ENCODE results near the gene NEK4. TPM values are rescaled to one million over a fixed set of nuclear protein-coding genes. Genes with fewer than 3 reads are reported as not detected.

The NEK4 gene
- polyA plus RNA-seq, 10 donors, result 8.6 to 13.6 (median 11.0) TPM

DNA sequence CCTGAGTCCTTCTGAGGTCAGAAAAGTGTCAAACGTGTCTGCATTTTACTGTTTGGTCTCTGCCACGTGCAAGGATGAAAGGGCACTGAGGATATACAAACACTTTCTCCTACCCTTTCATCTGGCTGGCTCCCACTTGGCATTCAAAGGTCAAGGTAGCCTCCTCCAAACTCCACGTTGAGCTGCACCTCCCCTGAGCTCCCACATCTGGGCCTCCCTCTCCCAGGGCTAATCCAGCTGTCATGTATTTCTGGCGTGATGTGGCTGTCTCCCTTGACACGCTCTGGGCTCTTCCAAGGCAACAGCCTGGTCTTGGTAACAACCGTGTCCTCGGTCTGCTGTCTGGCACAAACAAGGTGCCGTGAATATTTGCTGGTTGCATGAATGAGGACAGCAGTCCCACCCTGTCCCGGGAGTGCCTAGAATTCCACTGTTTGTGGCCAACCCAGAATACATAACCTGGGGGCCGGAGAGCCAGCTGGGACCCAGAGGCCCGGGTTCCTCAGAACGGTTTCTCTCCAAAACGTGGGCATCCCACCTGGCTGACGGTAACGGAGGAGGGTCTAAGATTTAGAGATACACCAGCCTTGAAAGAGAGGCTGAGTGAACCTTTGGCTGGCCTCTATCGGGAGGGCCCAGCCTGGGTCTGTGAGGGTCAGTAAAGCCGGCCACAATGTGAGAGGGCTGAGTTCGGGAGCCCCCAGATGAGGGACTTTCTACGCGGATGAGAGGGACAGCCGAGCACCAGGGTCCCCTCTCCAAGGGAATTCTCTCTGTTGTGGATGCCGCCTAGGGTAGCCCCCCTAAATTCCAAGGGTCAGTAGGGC, 65.9 kb downstream of the NEK4 start:
- DNase-seq, result peak in 2 of 3 donors; percentile 49 to 77

DNA sequence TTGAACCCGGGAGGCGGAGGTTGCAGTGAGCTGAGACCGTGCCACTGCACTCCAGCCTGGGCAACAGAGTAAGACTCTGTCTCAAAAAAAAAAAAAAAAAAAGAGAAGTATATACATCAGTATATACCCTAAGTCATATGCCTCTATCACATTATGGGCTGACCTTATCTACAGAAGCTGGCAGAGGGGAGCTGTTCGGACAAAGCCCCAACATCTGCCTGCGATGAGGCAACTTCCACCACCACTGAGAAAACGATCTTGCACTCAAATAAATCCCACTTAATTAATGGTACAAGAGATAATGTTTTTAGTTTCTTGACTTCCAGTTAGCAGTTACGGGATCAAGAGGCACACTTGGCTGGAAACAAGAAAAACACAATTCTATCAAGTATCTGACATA, 67.4 kb downstream of the NEK4 start:
- DNase-seq, result no peak

DNA sequence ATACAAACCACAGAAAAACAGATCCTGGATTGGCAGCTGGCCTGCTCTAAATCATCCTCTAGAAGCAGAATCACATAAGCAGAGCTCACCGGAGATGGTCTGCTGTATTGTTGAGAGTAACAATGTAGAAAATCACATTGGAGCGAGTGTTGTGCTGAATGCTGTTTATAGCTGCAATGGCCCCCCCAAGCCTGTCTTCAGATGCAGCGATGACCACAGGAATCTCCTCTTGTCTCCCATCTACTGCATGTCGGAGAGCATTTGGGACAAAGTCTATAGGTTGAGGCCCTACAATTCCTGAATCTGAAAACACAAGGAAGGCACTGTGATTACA, 73.1 kb downstream of the NEK4 start:
- no peak for DNase-seq

DNA sequence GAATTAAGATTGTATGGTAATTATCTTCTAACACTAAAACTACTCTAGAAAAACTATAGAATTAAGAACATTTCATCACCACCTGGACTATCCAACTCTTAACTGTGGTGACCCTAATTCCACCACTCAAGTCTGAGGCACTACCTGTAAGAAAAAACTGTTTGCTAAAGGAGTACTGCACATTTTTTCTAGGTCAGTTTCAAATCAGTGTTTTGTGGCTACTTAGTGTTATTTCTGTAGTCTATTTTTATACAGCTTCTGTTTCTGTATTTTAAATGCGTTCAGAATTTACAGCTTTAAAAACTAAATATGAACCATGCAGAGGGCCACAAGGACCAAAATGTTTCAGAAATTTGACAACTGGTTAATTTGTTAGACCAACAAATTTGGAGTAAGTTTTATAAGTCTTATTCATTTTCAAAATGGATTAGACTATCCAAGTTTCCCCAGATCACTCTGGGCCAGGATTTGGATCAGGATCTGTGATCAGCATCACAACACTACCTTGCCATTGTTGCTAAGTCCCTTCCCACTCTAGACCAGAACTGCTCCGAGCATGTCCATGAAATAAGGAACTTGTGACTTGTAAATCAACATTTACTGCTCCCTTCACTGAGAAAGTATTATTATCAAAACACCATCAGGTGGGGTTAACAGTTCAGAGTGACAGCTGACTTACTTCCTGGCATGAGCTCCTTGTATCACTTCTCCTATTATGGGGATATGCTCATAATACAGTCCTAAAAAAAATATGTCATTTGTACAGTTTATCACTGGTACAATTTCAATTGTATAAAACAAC, 73.7 kb downstream of the NEK4 start:
- DNase-seq, result no peak

DNA sequence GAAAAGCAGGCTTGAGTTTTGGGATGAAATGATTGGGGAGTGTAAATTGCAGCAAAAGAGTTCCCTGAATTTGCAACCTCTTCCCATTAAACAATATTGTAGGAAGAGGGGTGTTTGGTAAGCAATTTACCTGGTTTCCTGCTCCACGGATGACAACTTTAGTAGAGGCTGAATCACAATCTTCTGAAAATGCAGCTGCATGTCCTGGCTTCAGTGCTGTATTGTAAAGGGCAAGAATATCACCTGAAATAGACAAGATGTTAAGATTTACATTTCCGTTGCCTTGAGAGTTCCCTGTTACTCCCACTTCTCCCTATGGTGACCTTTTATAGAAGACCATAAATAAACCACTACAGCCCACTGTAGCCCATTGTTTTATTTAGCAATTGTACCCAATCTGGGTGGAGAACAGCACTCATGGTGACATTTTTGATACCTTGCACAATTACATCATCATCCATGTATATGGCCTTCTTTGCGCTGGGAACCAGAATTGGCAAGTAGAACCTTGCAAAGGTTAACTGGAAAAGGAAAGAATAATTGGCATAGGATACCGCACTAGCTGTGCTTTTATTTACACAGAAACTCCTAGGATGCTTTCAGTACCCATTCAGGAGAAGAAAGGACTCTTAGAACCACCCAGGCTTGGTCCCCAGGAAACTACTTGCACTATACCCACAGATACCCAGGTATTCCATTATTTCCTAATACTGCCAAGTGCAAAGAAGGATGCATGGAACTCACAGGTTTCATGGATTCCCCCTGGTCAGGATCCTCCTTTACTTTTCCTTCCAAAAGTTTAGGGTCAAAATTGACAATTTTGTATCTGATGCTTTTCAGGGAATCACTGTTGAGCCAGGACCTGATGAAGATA, 74.7 kb downstream of the NEK4 start:
- no peak for DNase-seq

DNA sequence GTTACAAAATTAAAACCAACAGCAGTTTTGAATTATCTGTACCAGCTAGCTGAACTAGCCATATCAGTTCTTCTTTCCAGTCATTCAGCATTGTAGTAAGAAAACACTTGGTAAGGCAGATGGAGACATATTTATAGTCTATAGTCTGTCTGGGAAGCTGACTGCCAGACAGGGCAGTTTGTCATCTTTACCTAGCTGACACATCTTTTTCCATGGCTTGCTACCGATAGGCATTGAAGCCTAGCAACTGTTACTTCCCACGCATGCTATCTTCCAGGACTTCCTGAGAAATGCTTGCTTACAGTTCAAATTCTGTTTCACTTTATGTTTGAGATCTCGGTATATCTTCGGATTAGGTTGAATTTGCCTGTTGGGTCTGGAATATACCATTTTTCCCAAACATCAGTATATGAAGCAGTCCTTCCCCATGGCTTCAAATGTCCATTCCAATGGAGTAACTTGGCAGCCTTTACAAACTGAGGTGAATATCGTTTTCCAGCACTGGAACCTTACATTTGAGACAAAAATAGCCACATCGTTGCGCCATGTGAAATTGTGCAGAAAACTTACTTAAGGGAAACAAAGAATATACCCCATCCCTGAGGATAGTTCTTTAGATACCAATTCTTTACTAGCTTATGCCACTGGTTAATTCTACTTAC, 76.1 kb downstream of the NEK4 start:
- no peak for DNase-seq

DNA sequence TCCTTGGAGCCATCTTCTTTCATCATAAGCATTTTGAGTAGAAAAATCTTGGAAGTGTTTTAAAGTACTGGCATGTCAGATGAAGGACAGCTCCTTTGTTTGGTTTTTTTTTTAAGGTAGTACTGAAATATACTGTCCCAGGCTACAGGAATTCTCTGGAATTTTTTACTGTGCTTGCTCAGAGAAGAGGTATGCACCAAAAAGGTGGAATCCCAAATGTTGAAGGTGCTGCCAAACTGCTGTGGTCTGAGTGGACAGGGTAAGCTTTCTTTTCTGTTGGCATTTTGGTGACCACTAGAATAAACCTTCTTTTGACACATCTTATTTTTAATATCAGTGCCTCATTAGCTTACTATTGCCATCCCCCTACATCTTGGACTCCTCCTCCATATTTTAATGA, 77.7 kb downstream of the NEK4 start:
- DNase-seq, result no peak

DNA sequence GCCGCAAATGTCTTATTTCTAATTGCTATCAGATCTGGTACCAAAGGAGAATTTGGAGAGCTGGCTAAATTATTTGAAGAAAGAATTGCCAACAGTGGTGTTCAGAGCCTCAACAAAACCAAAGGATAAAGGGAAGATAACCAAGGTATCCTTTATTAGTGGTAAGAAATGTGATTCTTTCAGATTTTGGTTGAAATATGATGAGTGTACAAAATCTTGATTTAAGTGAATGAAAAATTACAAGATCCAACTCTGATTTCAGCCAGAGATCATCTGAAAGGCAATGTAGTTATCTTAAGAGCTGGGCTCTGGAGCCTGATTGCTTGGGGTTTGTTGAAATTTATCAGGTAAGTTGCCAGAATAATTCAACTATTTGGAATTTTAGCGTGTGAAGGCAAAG, 80.2 kb downstream of the NEK4 start:
- DNase-seq, result no peak

DNA sequence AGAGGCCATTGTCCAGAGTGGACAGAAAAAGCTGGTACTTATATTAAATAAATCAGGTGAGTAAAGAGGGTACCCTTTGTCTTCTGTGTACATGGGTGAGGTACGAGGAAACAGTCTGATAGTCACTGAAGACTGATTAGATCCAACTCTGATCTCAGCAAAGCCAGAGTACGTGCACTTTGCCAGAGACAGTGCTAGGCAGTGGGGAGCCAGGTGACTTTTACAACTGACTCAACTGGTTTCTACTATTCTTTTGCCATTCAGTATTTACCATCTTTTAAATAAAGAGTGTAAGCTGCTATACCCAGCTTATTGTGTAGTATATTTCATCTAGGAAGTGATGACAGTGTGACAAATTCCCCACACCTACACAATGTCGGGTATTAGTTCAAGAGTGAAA, 81.6 kb downstream of the NEK4 start:
- DNase-seq, result no peak

DNA sequence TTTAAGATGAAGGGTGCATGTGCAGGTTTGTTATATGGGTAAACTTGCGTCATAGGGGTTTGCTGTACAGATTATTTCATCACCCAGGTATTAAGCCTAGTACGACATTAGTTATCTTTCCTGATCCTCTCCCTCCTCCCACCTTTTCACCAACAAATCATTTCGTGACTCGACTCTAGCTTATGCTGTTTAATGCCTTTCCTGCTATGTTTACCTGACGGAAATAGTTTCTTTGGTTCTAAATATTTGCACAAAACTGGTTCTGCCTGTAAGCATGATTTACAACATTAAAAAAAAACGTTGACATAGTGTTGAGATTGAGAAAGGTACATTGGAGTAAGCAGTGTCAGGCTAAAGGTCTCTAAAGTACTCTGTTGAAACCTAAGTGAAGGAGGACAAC, 82.5 kb downstream of the NEK4 start:
- no peak for DNase-seq

DNA sequence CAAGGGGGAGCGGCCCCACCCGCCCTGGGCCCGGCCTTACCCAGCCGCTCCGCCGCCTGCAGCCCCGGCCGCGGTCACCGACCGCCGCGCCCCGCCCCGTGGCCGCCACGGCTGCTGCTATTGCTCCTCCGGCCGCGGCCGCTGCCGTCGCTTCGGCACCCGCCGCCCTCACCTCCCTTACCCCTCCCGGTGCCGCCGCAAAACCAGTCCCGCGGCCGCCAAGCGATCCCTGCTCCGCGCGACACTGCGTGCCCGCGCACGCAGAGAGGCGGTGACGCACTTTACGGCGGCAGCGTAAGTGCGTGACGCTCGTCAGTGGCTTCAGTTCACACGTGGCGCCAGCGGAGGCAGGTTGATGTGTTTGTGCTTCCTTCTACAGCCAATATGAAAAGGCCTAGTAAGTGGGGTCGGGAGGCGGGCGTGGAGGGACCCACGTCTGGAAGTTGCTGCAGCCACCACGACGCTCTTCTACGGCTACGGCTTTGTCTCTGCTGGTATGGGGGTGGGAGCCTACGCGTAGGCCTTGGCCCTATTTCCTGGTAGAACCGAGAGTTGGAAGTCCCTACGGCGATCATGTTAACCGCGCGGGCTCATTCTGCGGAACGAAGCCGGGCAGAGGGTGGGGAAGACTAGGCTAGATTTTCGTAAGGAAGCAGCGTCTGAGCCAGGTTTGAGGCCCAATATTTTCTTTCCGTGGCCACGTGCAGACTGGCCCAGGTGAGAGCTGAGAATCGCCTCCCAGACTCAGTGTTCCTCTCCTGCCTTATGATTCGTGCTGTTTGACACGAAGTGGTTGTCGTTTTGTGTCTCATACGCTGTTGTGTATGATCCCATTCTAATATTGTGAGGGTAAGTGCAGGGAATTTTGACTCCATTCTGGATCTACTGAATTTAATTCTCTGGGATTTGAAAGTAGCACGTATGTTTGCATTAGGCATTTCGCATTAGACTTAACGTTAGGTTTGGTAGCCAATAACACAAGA, 84.7 kb downstream of the NEK4 start, which contains the start of the genes GNL3 and PBRM1:
Gene GNL3, plus strand, starts transcription at position 324 of the 983 bp plus-strand sequence. Its CDS starts 61 bp downstream, at position 385.
Gene PBRM1, minus strand, starts transcription at position 205 of the 983 bp plus-strand sequence.
- peak; percentile 97 to 99 (median 98) for DNase-seq

DNA sequence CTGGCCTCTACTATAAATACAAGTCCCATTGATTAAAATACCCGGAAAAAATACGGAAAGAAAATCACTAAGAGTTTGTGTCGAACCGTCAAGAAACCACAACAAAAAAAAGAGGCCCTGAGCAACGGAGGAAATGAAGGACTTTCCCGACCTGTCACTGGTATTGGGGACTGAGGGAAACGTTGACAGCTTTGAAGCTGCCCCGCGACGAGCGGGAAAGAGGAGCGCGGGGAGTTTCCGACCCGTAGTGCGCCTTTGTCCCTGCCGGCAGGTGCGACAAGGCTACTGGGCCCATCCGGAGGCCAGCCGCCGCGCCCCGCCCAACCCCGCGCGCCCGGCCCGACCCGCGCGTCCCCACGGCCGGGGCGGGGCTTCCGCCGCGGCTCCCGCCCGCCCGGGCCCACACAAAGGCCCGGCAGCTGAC, 85.4 kb downstream of the NEK4 start:
- DNase-seq, result peak; percentile 73 to 89 (median 76)

DNA sequence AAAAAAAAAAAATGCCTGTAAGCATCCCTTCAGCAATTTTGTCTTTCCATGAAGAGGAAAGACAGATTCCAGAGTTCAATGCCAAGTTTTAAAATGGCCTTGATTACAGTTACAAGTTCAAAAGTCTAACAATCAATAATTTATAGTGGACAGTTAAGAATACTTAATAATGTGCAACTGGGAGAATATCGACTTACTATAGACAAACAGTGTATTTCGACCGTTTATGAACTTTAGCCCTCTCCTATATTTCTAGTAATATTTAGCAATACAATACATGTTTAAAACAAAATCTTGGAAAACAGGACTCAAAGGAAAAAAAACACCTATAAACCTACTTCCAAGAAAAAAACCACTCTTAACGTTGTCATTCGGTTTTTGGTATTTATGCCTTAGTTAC, 86.6 kb downstream of the NEK4 start:
- DNase-seq, result no peak

DNA sequence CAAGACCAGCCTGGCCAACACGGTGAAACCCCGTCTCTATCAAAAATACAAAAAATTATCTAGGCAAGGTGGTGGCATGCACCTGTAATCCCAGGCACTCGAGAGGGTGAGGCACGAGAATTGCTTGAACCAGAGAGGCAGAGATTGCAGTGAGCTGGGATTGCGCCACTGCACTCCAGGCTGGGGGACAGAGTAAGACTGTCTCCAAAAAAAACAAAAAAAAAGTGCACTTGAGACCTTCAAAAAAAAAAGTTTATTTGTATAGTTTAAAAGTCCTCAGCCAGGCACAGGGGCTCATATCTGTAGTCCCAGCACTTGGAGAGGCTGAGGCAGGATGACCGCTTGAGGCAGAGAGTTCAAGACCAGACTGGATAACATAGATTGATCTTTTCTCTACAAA, 87.1 kb downstream of the NEK4 start:
- no peak for DNase-seq

DNA sequence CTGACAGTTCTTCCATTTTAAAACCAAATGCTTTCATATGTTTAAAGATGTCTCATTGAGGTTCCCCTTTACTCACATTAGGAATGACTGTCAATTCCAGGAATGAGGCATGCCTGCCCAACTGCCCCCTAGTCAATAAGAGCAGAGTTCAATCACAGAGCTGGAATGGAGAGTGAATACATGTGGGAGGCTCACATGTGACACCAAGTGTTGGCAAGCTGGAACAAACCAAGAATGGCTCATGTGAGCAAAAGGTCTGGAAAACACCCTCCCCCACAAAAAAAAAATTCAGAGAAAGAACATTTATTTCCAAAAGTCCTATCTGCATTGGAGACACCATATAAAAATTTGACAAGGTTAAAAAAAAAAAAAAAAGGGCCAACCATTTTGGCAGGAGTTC, 88.7 kb downstream of the NEK4 start:
- peak in 1 of 3 donors; percentile 59 for DNase-seq

DNA sequence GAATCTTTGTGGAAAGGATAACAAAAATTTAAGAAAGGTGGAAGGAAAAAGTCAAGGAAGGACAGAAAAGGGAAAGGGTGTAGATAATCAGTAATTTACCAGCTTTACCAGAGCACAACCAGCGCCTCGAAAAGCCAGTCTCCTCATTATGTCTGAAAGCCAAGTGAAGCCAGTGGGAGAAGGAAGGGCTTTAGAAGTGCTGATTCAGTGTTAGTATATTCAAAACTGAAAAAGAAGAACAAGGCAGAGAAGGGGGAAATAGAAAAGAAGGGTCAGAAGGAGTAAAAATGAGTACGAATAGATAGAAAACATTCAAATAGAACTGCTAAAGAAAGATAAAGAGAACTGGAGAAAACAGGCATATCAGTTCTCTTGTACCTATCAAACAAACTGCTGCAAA, 89.1 kb downstream of the NEK4 start:
- no peak for DNase-seq

DNA sequence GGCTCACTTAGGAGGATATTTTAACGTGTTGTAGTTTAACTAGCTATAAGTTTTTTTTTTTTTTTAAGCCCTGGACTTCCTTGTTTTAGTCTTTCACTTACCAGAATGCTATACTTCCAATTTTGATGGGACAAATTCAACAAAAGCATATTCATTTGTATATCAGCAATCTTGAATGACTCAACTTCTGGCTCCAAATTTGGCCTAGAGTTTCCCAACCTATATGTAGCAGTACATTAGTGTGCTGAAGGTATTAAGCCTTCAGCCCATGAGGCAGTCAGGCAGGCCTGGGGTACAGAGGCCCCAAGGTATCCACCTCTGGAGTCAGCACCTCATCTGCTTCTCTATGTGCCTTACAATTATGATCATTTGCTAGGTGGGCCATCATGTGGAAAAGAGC, 90.9 kb downstream of the NEK4 start:
- no peak for DNase-seq

DNA sequence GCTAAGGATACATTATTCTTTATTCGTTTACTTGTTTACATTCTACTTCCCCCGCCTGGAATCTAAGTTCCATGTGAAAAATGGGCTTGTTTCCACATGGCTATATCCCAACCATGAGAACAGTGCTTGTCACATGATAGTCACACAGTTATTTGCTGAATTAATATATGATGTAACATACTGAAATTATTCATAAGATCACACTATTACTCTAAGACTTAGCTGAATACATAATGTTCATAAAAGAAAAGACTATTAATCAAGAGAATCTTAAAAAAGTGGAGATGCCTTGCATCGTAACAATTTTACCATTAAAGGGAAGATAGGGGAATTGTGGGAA, 91.6 kb downstream of the NEK4 start:
- no peak for DNase-seq

DNA sequence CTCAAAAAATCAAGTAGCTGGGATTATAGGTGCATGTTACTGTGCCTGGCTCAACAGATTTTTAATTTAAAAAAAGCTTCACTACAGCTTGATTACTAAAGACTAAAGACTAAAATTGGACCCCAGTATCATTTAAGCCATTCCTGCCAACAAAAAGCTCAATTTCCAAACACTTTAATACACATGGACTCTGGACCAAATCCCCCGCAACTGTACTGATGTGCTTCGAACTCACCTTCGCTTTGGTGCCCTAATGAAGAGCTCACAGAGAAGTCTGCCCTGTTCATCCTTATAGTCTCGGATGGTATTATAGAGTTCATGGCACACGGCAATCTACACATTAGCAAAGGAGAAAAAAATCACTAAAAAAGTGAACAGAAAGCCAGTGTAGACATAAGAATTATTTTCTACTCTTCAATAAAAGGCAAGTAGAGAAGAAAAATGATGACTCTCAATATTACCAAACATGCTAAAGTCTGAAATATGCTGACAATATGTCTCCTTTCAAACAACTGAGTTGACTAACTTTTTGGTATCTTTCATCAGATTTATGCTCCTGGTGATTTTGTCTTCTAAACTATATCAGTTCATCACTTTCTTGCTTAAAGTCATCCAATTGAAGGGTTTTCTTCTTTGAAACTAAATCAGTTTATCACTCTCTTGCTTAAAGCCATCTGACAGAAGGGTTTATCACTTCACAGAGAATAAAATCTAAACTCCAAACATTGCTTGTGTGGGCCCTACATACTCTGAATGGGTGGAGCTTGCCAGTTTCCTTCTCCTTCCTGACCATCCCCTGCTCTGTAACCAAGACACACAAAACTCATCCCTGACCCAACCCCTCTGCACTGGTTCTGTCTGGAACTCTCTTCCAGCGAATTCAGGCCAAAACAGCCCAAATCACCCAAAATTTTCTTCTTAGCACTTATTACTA, 92.2 kb downstream of the NEK4 start:
- DNase-seq, result no peak

Measured in muscle of back (tissue), 11 donors.